Fibroblast of peridontal ligament (primary cell): ENCODE data around the gene MUSTN1.

Experiments
- DNase-seq: peaks from one replicate; pipeline ENCODE4 v3.0.0-alpha.2; 2010; ENCODE audit errors: extremely low read depth

The MUSTN1 gene

DNA sequence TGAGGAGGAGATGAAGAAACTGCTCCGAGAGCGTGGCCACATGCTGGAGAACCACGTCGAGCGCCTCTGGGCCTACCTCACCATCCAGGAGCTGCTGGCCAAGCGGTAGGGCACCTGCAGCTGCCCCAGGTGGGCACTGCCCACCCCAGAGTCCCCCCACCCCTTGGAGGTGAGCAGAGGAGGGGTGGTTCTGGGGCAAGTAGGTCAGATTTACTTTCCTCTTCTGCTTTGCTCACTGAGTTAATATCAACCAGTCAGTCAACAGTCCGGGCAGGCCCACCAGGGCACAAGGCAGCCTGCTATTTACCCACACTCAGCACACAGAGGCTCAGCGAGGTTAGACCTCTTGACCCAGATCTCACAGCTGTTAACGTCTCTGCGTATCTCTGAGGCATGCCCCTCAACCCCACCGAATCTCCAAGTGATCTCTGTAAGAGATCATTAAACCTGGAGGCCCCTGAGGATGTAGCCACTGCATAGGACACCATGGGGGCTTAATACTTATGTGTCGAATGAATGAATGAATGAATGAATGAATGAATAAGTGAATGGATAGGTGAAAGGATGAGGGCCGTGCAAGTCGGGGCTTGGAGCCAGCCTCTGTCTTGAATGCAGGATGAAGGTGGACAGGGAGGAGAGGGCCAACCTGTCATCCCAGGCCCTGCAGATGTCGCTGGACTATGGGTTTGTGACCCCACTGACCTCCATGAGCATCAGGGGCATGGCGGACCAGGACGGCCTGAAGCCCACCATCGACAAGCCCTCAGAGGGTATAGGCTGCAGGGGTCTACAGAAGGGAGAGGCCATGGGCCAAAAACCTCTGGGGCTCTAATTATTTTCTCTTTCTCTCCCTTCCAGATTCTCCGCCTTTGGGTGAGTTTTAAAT, 48.2 kb downstream of the MUSTN1 start:
- no peak for DNase-seq

DNA sequence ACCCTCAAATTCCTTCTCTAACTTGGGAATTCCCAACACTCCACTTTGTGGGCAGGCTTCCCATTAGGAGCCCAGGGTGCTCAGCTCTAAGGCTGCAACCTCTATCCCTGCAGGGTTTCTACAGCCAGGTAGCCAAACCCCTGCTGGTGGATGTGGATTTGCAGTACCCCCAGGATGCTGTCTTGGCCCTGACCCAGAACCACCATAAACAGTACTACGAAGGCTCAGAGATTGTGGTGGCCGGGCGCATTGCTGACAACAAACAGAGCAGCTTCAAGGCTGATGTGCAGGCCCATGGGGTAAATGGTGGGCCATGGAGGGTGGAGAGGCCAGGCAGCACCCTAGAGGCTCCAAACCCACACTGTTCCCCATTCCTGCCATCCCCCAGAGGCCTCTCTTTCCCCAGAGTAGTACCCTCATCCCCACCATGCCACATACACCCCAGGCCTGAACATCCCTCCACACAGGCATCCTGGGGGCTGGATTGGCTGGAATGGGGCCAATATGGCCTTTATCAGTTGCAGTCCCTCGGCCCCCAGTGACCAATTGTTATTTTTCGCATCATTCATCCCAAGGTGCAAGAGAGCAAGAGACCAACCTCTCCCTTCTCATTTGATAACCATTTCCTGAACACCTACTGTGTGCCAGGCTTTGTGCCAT, 49.8 kb downstream of the MUSTN1 start:
- DNase-seq: no peak

DNA sequence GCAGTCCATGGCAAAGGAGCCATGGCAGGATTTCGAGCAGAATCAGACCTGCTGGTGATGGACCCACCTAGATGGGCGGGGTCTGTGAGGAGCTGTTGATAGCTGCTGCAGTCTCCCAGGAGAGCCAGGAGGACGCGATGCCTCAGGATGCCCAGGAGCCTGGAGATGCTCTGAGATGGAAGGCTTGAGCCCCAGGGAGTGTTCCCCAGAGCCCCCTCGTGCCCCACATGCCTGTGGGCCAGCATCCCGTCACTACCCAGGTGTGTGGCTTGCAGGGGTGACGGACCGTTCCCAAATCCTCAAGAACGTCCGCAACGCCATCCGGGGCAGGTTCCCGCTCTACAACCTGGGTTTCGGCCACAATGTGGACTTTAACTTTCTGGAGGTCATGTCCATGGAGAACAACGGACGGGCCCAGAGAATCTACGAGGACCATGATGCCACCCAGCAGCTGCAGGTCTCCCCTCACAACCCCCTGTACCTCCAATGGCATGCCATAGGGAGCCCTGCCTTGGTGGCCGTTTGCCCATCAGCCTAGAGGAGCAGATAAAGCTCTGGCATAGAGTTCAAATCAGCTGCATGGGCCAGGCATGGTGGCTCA, 50.7 kb downstream of the MUSTN1 start:
- DNase-seq: no peak

DNA sequence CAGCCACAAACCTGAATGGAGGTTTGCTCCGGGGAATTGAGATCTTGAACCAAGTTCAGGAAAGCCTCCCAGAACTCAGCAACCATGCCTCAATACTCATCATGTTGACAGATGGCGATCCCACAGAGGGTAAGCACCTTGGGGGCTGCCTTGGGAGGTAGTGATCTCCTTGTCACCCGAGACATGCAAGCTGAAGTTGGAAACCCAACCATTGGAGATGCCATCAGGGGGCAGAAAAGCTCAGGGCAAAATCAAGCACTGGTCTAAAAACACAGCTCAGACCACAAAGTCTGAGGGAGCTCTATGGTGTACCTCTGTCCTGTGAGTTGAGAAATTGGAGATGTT, 51.6 kb downstream of the MUSTN1 start:
- peak; percentile 2 for DNase-seq
